22Rv1 (cell line): ENCODE measurements around the gene HCAR2.

ENCODE experiments used
- CTCF ChIP-seq: fragments of 450-650 bp; IDR thresholded peaks from 2 replicates; pipeline ENCODE4 v1.5.1; 2017; ENCODE audit warnings: mild to moderate bottlenecking
- ZFX ChIP-seq: fragments of 450-650 bp; IDR thresholded peaks from 2 replicates; pipeline ENCODE4 v1.6.1; 2017; ENCODE audit warnings: antibody characterized with exemption, borderline replicate concordance

DNA sequence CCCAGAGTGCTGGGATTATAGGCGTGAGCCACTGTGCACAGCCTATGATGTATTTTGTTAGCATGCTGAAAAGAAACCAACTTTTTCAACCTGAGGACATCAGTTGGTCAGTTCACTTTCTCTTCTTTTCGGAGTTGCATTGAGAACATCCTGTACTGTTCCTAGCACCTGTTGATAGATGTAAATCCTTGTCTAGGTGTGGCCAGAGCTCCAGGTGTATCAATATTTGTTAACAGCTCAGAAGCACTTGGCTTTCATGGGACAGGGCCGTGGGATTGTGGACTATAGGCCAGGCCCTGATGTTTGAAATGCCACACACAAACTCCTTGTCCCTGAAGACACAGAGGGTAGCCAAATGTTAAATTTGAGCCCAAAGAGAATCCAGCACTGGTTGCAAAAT, 14.9 kb downstream of the HCAR2 start:
- TF ChIP-seq CTCF (no peak), ZFX (no peak)
